NB4 (cell line): ENCODE measurements around the gene GLRA3.

Experiments
- DNase-seq: peaks from one replicate; pipeline ENCODE4 v3.0.0; 2010; ENCODE audit warnings: low read depth
- H3K4me3 ChIP-seq: one replicate; pipeline ENCODE4 v1.5.1; 2011; ENCODE audit warnings: mild to moderate bottlenecking, low read depth, low read length, moderate library complexity
- CTCF ChIP-seq: IDR thresholded peaks from one replicate; pipeline ENCODE4 v1.5.1; 2012; ENCODE audit warnings: low read depth, low read length
- MAX ChIP-seq: IDR thresholded peaks from 2 replicates; pipeline ENCODE4 v1.6.1; 2011; ENCODE audit warnings: low read depth, low read length
- MYC ChIP-seq: IDR thresholded peaks from 2 replicates; pipeline ENCODE4 v1.6.1; 2011; ENCODE audit warnings: low read depth, low read length
- POLR2A ChIP-seq: IDR thresholded peaks from 2 replicates; pipeline ENCODE4 v1.6.1; 2011; ENCODE audit warnings: mild to moderate bottlenecking; ENCODE audit not compliant: insufficient read length; ENCODE audit errors: extremely low read depth

The GLRA3 gene

GRCh38 chr4:174686826-174687225, 142.2 kb downstream of the GLRA3 start:
- no peak for TF ChIP-seq MAX
- no peak for TF ChIP-seq CTCF
- TF ChIP-seq MYC, result no peak
- H3K4me3 ChIP-seq, result no peak overlapping the region
- DNase-seq, result no peak

- DNase-seq, result no peak
- no peak overlapping the region for H3K4me3 ChIP-seq
- no peak for TF ChIP-seq POLR2A
Observed at GRCh38 chr4:174681723-174682300, 147.2 kb downstream of the GLRA3 start.

GRCh38 chr4:174674305-174674840, 154.7 kb downstream of the GLRA3 start:
- DNase-seq, result no peak
- no peak overlapping the region for H3K4me3 ChIP-seq
- TF ChIP-seq CTCF (no peak), MYC (no peak), POLR2A (no peak), MAX (no peak)

- no peak for DNase-seq
- no peak overlapping the region for H3K4me3 ChIP-seq
- no peak for TF ChIP-seq MYC
- no peak for TF ChIP-seq CTCF
- TF ChIP-seq MAX, result no peak
- no peak for TF ChIP-seq POLR2A
Observed at GRCh38 chr4:174673865-174674264, 155.2 kb downstream of the GLRA3 start.

GRCh38 chr4:174672276-174672675, 156.8 kb downstream of the GLRA3 start:
- no peak for DNase-seq
- H3K4me3 ChIP-seq, result no peak overlapping the region
- no peak for TF ChIP-seq MYC
- TF ChIP-seq CTCF, result no peak
- no peak for TF ChIP-seq POLR2A
- no peak for TF ChIP-seq MAX

- DNase-seq, result no peak
- TF ChIP-seq MAX (no peak), POLR2A (no peak), MYC (no peak), CTCF (no peak)
- no peak overlapping the region for H3K4me3 ChIP-seq
Observed at GRCh38 chr4:174669270-174669669, 159.8 kb downstream of the GLRA3 start.
